ENCODE measurements around the gene HCN3.

DNA sequence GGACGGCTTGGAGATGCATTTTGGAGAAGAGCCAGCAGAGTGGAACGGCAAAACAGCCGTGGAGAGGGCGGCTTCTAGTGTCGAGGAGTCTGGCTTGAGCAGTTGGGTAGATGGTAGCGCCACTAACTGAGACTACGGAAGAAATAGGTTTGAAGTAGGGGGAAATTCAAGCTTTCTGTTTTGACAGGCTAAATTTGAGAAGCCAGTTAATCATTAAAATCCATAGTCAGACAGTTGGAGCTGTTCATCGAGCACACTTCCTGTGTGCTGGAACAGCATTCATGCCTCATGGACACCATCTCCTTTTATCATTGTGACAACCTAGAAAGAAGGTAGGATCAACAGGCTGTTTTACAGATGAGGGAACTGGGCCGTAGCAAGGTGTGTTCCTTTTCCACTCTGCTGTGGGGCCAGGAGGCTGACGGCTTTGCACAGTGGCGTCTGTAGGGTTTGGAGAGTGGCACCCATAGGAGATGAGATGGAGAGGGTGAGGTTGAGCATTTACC, 27.3 kb downstream of the HCN3 start:
- TF ChIP-seq GATA2 (IDR thresholded peaks at IDR 0.05; ENCODE audit: low read depth, low read length) (no peak), GATA3 (IDR thresholded peaks at IDR 0.05; ENCODE audit: low read depth, low read length) (no peak)

Data from SH-SY5Y (cell line).